Measurements from ENCODE around the gene HSPA4.

HSPA4 gene

DNA sequence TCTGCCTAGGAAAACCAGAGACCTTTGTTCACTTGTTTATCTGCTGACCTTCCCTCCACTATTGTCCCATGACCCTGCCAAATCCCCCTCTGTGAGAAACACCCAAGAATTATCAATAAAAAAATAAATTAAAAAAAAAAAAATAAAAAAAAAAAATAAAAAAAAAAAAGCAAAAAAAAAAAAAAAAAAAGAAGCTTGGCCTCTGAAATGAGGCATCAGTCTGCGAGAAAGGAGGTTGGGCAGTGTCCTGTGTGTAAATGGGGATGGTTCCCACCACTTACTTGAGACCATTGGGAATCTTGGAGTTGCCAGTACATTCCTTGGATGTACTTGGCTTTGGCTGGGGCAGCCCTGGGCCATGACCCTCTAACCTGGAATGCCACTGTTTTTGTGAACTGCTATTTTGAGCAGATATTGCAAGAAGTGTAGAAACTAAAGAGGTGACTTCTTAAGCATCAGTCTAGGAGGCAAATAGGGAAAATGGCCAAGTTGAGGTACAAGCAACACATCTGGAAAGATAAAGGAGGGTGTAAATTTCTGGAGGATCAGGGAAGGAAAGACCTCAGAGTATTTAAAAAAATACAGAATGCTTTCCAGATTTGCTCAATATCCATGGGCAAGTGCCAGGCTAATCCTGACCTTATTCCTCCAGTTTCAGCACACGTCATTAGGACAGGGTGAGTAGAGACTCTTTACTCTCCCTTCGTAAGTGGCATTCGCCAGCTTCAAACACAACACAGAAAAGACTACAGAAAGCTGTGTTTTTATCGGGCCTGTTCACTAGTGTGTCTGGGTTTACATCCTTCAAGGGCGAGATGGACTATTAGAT lies 58.1 kb downstream of the HSPA4 start:
- no peak for DNase-seq
- Histone ChIP-seq H3K27ac (no peak overlapping the region), H3K4me3 (ENCODE audit: low read depth, low read length) (no peak overlapping the region), H3K36me3 (replicated peaks) (peaks cover 6% of the 10 kb centered on the region), H3K27me3 (replicated peaks) (no peaks in the 10 kb centered on the region)
- in situ Hi-C loops (cut with HindIII; ENCODE audit: low pct_ligation_motif_present, low sequenced_read_pairs), result loop anchor here (25.0 kb wide), 1 partner anchor 177 kb away; no protein-coding TSS in a partner anchor
- TF ChIP-seq, protein P1, sequence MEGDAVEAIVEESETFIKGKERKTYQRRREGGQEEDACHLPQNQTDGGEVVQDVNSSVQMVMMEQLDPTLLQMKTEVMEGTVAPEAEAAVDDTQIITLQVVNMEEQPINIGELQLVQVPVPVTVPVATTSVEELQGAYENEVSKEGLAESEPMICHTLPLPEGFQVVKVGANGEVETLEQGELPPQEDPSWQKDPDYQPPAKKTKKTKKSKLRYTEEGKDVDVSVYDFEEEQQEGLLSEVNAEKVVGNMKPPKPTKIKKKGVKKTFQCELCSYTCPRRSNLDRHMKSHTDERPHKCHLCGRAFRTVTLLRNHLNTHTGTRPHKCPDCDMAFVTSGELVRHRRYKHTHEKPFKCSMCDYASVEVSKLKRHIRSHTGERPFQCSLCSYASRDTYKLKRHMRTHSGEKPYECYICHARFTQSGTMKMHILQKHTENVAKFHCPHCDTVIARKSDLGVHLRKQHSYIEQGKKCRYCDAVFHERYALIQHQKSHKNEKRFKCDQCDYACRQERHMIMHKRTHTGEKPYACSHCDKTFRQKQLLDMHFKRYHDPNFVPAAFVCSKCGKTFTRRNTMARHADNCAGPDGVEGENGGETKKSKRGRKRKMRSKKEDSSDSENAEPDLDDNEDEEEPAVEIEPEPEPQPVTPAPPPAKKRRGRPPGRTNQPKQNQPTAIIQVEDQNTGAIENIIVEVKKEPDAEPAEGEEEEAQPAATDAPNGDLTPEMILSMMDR (IDR thresholded peaks at IDR 0.05; ENCODE audit: low read depth, low read length, missing control alignments), result no peak

DNA sequence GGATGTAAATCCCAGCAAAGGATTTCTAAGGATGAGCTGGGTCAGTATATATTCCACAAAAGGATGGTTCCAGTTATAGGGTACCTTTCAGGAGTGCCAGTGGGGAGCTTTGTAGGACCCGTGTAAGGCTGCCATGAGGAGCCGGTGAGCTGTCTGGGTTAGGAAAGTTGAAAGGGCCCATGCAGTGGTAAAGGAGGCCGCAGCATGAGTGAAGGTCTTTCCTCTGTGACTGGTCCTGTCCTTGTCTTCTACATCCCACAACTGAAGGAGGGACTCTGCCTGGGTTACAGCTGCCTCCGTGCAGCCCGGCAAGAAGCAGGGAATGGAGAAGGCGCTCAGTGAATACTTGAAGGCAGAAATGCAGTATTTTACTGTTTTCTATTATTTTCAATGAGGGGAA lies 58.9 kb downstream of the HSPA4 start:
- DNase-seq, result no peak

DNA sequence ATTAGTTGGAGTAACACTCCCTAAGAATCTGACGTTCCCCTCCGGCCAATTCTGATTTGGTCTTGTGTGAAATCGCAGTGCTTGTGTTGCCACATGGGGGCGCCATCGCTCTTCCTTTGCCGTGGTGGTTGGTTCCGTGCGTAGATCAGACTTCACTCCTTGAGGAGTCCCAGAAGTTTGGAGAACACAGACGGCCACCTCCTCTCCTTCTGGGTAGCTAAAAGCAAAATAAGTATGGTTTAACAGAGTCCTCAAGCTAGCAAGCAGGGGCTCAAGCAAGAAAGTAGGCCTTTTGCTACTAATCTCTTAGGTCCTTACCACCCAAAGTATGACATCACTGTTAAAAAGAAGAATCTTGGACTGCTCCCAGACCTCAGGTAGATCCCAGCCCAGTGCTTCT lies 59.5 kb downstream of the HSPA4 start:
- peak; percentile 78 for DNase-seq
- in situ Hi-C loops (cut with HindIII; ENCODE audit: low pct_ligation_motif_present, low sequenced_read_pairs), result loop anchor here (25.0 kb wide), 1 partner anchor 176 kb away; no protein-coding TSS in a partner anchor
- Histone ChIP-seq H3K4me3 (ENCODE audit: low read depth, low read length) (no peak overlapping the region), H3K36me3 (replicated peaks) (no peaks in the 10 kb centered on the region), H3K27me3 (replicated peaks) (no peaks in the 10 kb centered on the region), H3K27ac (no peak overlapping the region)
- TF ChIP-seq, protein P1 (IDR thresholded peaks at IDR 0.05; ENCODE audit: low read depth, low read length, missing control alignments), result peak; percentile 97

More for the DNA sequence above, 58.9 kb downstream of the HSPA4 start:
- in situ Hi-C loops (cut with HindIII; ENCODE audit: low pct_ligation_motif_present, low sequenced_read_pairs), result loop anchor here (25.0 kb wide), 1 partner anchor 177 kb away; no protein-coding TSS in a partner anchor
- H3K4me3 ChIP-seq (ENCODE audit: low read depth, low read length), result no peak overlapping the region
- H3K27ac ChIP-seq, result no peak overlapping the region
- no peaks in the 10 kb centered on the region for H3K27me3 ChIP-seq (replicated peaks)
- TF ChIP-seq, protein P1 (IDR thresholded peaks at IDR 0.05; ENCODE audit: low read depth, low read length, missing control alignments), result no peak
- no peaks in the 10 kb centered on the region for H3K36me3 ChIP-seq (replicated peaks)

DNA sequence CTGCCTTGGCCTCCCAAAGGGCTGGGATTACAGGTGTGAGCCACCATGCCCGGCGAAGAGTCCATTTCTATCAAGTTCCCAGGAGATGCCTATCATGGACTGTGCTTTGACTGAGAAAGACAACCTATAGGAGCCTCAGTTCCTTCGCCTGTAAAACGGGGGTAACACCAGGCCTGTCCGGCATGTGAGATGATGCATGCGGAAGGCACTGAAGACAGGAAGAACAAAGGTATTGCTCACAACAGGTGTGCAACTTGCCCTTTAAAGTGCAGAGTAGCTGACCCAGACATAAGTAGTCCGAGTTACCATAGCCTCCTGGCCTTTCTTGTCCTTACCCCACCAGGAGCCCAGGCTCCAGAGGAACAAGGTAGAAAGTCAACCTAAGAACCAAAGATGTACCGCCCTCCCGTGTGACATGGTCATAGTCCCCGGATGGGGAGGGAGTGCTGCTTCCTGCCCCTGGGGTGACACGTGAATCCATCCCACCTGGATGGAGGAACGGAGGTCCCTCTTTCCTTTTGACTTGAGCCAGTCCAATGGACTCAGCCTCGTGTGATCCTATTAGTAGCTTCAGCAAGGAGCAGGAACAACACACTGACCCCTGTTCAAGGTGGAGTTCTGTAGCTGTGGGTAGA lies 60.3 kb downstream of the HSPA4 start:
- TF ChIP-seq, protein P1 (IDR thresholded peaks at IDR 0.05; ENCODE audit: low read depth, low read length, missing control alignments), result no peak
- no peak overlapping the region for H3K4me3 ChIP-seq (ENCODE audit: low read depth, low read length)
- no peak for DNase-seq
- H3K27ac ChIP-seq, result no peak overlapping the region
- H3K27me3 ChIP-seq (replicated peaks), result no peaks in the 10 kb centered on the region
- no peaks in the 10 kb centered on the region for H3K36me3 ChIP-seq (replicated peaks)
- in situ Hi-C loops (cut with HindIII; ENCODE audit: low pct_ligation_motif_present, low sequenced_read_pairs), result loop anchor here (25.0 kb wide), 1 partner anchor 175 kb away; no protein-coding TSS in a partner anchor

DNA sequence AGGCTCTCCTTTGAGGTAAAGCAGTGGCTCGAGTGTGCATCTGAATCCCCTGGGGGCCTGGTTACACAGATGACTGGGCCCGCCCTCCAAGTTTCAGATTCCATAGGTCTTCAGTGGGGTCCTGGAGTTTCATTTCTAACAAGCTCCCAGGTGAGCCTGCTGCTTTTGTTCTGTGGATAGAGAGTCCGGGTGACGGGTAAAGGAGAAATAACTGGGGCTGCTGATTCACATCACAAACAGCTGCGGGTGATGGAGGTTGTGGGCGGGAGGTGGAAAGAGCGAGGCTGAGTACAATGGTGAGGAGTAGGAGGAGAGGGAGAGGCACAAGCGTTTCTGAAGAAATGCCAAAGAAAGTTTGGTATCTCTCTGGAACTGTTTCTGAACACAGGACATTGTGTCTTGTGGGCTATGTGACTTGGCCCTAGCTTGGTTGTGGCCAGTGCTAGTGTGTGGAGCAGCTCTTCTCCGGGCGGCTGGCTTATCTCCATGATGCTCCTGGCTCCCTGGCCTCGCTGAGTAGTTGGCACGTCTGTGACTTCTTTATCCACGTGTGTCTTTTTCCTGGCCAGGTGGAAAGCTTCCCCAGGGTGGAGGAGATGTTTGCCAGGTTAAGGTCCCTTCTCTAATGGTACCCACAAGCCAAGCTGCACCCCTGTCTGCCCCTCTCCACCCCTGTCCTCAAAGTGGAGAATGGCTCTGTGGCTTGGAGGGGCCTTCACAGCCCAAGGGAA lies 61.7 kb downstream of the HSPA4 start:
- DNase-seq, result peak; percentile 48
- TF ChIP-seq, protein P1 (IDR thresholded peaks at IDR 0.05; ENCODE audit: low read depth, low read length, missing control alignments), result no peak
- in situ Hi-C loops (cut with HindIII; ENCODE audit: low pct_ligation_motif_present, low sequenced_read_pairs), result loop anchor here (25.0 kb wide), 1 partner anchor 174 kb away; no protein-coding TSS in a partner anchor

More for the DNA sequence above, 61.7 kb downstream of the HSPA4 start:
- Histone ChIP-seq H3K4me3 (ENCODE audit: low read depth, low read length) (no peak overlapping the region), H3K27me3 (replicated peaks) (no peaks in the 10 kb centered on the region), H3K27ac (no peak overlapping the region), H3K36me3 (replicated peaks) (no peaks in the 10 kb centered on the region)
